Mucosa of rectum (tissue), 2 donors: ENCODE results near the gene CYB5R4.

Source experiments
- H3K27ac ChIP-seq, 2 donors: one replicate each; pipeline ENCODE4 v1.7.0; 2013; ENCODE audit warnings: inconsistent platforms in 2 of 2, low read depth in 2 of 2, low read length in 2 of 2
- H3K27me3 ChIP-seq, 2 donors: one replicate each; pipeline ENCODE4 v1.7.0; 2013; ENCODE audit warnings: low read length in 2 of 2; ENCODE audit not compliant: control insufficient read depth in 2 of 2, insufficient read depth in 2 of 2
- H3K36me3 ChIP-seq, 2 donors: one replicate each; pipeline ENCODE4 v1.7.0; 2013; ENCODE audit warnings: low read length in 2 of 2; ENCODE audit not compliant: control insufficient read depth in 2 of 2, insufficient read depth in 2 of 2
- H3K4me1 ChIP-seq, 2 donors: one replicate each; pipeline ENCODE4 v1.7.0; 2013; ENCODE audit warnings: low read length in 2 of 2, mild to moderate bottlenecking in 1 of 2; ENCODE audit not compliant: control insufficient read depth in 2 of 2, insufficient read depth in 2 of 2
- H3K4me3 ChIP-seq, 2 donors: one replicate each; pipeline ENCODE4 v1.7.0; 2013; ENCODE audit warnings: low read length in 2 of 2
- H3K9ac ChIP-seq, 2 donors: one replicate each; pipeline ENCODE4 v1.7.0; 2013; ENCODE audit warnings: low read length in 2 of 2, low read depth in 1 of 2, mild to moderate bottlenecking in 1 of 2
- H3K9me3 ChIP-seq, 2 donors: one replicate each; pipeline ENCODE4 v1.7.0; 2013; ENCODE audit warnings: low read length in 2 of 2; ENCODE audit not compliant: control insufficient read depth in 2 of 2
- donor health status: healthy.
- donor health status: Normal muscosa, but diverticular disease.

The CYB5R4 gene

GRCh38 chr6:83860782-83861495, 1.4 kb downstream of the CYB5R4 start:
- Histone ChIP-seq H3K36me3 (peaks cover 8% of the 10 kb centered on the region in 2 donors), H3K4me3 (peak overlapping the region; percentile 81 to 99), H3K9me3 (no peaks in the 10 kb centered on the region), H3K27ac (no peak overlapping the region), H3K9ac (no peak overlapping the region), H3K27me3 (no peaks in the 10 kb centered on the region), H3K4me1 (peaks cover 7 to 8% of the 10 kb centered on the region in 2 donors)

GRCh38 chr6:83862776-83863471, 3.4 kb downstream of the CYB5R4 start:
- Histone ChIP-seq H3K4me1 (peaks cover 7 to 8% of the 10 kb centered on the region in 2 donors), H3K9ac (no peak overlapping the region), H3K27me3 (no peaks in the 10 kb centered on the region), H3K27ac (no peak overlapping the region), H3K36me3 (peaks cover 17 to 18% of the 10 kb centered on the region in 2 donors), H3K4me3 (no peak overlapping the region), H3K9me3 (peaks cover 0 to 2% of the 10 kb centered on the region in 2 donors)

- Histone ChIP-seq H3K4me3 (no peak overlapping the region), H3K4me1 (no peaks in the 10 kb centered on the region), H3K9me3 (peaks cover 0 to 2% of the 10 kb centered on the region in 2 donors), H3K27ac (no peak overlapping the region), H3K27me3 (no peaks in the 10 kb centered on the region), H3K9ac (no peak overlapping the region), H3K36me3 (peaks cover 17 to 19% of the 10 kb centered on the region in 2 donors)
Observed at GRCh38 chr6:83867043-83867442, 7.6 kb downstream of the CYB5R4 start.

- no peaks in the 10 kb centered on the region for H3K27me3 ChIP-seq
- H3K9me3 ChIP-seq = peaks cover 0 to 2% of the 10 kb centered on the region in 2 donors
- H3K9ac ChIP-seq = no peak overlapping the region
- no peaks in the 10 kb centered on the region for H3K4me1 ChIP-seq
- H3K27ac ChIP-seq = no peak overlapping the region
- no peak overlapping the region for H3K4me3 ChIP-seq
- peaks cover 17 to 19% of the 10 kb centered on the region in 2 donors for H3K36me3 ChIP-seq
Observed at GRCh38 chr6:83867527-83868161, 8.2 kb downstream of the CYB5R4 start.

GRCh38 chr6:83868639-83869038, 9.2 kb downstream of the CYB5R4 start:
- no peak overlapping the region for H3K9ac ChIP-seq
- H3K27me3 ChIP-seq = no peaks in the 10 kb centered on the region
- peaks cover 17 to 19% of the 10 kb centered on the region in 2 donors for H3K36me3 ChIP-seq
- peaks cover 0 to 2% of the 10 kb centered on the region in 2 donors for H3K9me3 ChIP-seq
- no peak overlapping the region for H3K27ac ChIP-seq
- H3K4me3 ChIP-seq = no peak overlapping the region
- H3K4me1 ChIP-seq = no peaks in the 10 kb centered on the region

GRCh38 chr6:83870649-83871048, 11.2 kb downstream of the CYB5R4 start:
- H3K36me3 ChIP-seq = peaks cover 9 to 14% of the 10 kb centered on the region in 2 donors
- no peak overlapping the region for H3K27ac ChIP-seq
- H3K4me1 ChIP-seq = no peaks in the 10 kb centered on the region
- no peaks in the 10 kb centered on the region for H3K27me3 ChIP-seq
- peaks cover 0 to 2% of the 10 kb centered on the region in 2 donors for H3K9me3 ChIP-seq
- H3K4me3 ChIP-seq = no peak overlapping the region
- H3K9ac ChIP-seq = no peak overlapping the region

- no peak overlapping the region for H3K4me3 ChIP-seq
- H3K9me3 ChIP-seq = peaks cover 0 to 1% of the 10 kb centered on the region in 2 donors
- H3K27ac ChIP-seq = no peak overlapping the region
- H3K36me3 ChIP-seq = peaks cover 2 to 4% of the 10 kb centered on the region in 2 donors
- H3K9ac ChIP-seq = no peak overlapping the region
- H3K27me3 ChIP-seq = no peaks in the 10 kb centered on the region
- no peaks in the 10 kb centered on the region for H3K4me1 ChIP-seq
Observed at GRCh38 chr6:83872386-83873118, 13.1 kb downstream of the CYB5R4 start.

- Histone ChIP-seq H3K36me3 (no peaks in the 10 kb centered on the region), H3K4me1 (no peaks in the 10 kb centered on the region), H3K27ac (no peak overlapping the region), H3K27me3 (no peaks in the 10 kb centered on the region), H3K4me3 (no peak overlapping the region), H3K9ac (no peak overlapping the region), H3K9me3 (no peaks in the 10 kb centered on the region)
Observed at GRCh38 chr6:83873869-83874268, 14.4 kb downstream of the CYB5R4 start.

GRCh38 chr6:83875843-83876242, 16.4 kb downstream of the CYB5R4 start:
- no peak overlapping the region for H3K27ac ChIP-seq
- H3K27me3 ChIP-seq = no peaks in the 10 kb centered on the region
- H3K4me1 ChIP-seq = peaks cover 0 to 3% of the 10 kb centered on the region in 2 donors
- H3K9ac ChIP-seq = no peak overlapping the region
- no peak overlapping the region for H3K4me3 ChIP-seq
- no peaks in the 10 kb centered on the region for H3K36me3 ChIP-seq
- no peaks in the 10 kb centered on the region for H3K9me3 ChIP-seq
